ENCODE measurements around the gene ZCCHC7.
"Not testable (repeated sequence)": the region's sequence is repeated elsewhere in the genome, so short reads cannot be mapped to it uniquely, and the experiment has no call there.

Gene ZCCHC7

DNA sequence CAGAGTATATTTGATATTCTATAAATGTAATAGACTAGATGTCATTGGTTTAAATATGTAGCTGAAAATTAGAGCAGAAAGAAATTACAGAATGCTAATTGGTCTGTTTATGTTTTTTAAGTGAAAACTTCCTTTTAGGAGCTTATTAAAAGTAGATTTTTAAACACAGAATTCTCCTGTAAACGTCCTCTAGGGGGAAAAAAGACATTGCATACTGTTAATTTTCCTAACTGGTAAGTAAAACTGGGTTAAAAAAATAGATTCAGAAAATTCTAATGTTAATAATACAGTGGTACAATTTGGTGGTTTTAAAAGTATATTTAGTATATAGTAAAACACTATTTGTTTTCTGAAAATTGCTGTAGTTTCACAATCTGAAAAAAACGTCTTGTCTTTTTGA is 59.8 kb downstream of the ZCCHC7 start:
- H3K4me3 Mint-ChIP-seq, result no peak overlapping the region
- H3K4me1 Mint-ChIP-seq, result peaks cover 26% of the 10 kb centered on the region
- H3K27ac Mint-ChIP-seq, result no peak overlapping the region
- ATAC-seq (no peak), DNase-seq (no peak)
- H3K9me3 Mint-ChIP-seq, result peaks cover 0 to 4% of the 10 kb centered on the region in 2 donors
- H3K27me3 Mint-ChIP-seq, result no peaks in the 10 kb centered on the region

DNA sequence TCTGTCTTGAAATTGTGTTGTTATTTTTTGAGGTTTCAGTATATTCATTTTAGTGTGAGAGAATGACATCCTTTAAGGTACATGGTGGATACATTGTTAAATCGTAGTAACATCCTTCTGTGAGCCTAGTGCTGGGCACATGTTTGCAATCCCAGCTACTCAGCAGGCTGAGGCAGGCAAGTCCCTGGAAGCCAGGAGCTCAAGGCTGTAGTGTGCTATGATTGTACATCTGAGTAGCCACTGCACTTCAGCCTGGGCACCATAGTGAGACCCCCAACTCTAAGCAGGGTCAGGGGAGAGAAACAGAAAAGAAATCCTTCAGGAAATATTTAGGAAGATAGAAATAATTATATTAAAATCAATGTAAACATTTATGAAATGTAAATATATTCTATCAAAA is 62.3 kb downstream of the ZCCHC7 start:
- Mint-ChIP-seq H3K4me3 (no peak overlapping the region), H3K9me3 (peaks cover 0 to 4% of the 10 kb centered on the region in 2 donors), H3K4me1 (peaks cover 23% of the 10 kb centered on the region), H3K27me3 (no peaks in the 10 kb centered on the region), H3K27ac (no peak overlapping the region)
- no peak for ATAC-seq
- DNase-seq, result no peak

GRCh38 chr9:37184905-37185867 is 64.8 kb downstream of the ZCCHC7 start:
- DNase-seq (no peak), ATAC-seq (no peak)
- H3K4me1 Mint-ChIP-seq, result peaks cover 36% of the 10 kb centered on the region
- no peak overlapping the region for H3K4me3 Mint-ChIP-seq
- H3K27me3 Mint-ChIP-seq, result no peaks in the 10 kb centered on the region
- peaks cover 0 to 8% of the 10 kb centered on the region in 2 donors for H3K9me3 Mint-ChIP-seq
- peak overlapping the region in 1 of 2 donors; percentile 83 for H3K27ac Mint-ChIP-seq

DNA sequence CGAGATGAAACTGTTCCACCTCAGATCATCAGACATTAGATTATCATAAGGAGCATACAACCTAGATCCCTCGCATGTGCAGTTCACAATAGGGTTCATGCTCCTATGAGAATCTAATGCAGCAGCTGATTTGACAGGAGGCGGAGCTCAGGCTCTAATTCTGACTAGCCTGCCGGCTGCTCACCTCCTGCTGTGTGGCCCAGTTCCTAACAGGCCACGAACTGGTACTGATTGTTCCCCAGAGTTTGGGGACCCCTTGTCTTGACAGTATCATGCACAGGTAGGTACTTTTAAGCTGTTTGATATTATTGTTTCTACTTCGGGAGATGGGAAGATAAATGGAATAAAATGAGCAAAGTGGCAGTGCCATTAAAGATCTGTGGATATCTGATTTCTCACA is 66.9 kb downstream of the ZCCHC7 start:
- peak overlapping the region; percentile 20 to 84 for H3K27ac Mint-ChIP-seq
- peaks cover 36% of the 10 kb centered on the region for H3K4me1 Mint-ChIP-seq
- peak overlapping the region; percentile 81 to 87 for H3K4me3 Mint-ChIP-seq
- H3K9me3 Mint-ChIP-seq, result peaks cover 0 to 8% of the 10 kb centered on the region in 2 donors
- ATAC-seq (peak; percentile 67), DNase-seq (peak in 1 of 2 donors; percentile 12)
- H3K27me3 Mint-ChIP-seq, result no peaks in the 10 kb centered on the region

- peaks cover 31% of the 10 kb centered on the region for H3K4me1 Mint-ChIP-seq
- peaks cover 0 to 8% of the 10 kb centered on the region in 2 donors for H3K9me3 Mint-ChIP-seq
- peak overlapping the region; percentile 20 to 84 for H3K27ac Mint-ChIP-seq
- DNase-seq, result no peak
- peak; percentile 87 for ATAC-seq
- H3K27me3 Mint-ChIP-seq, result no peaks in the 10 kb centered on the region
- peak overlapping the region; percentile 81 to 87 for H3K4me3 Mint-ChIP-seq
Measured at GRCh38 chr9:37187713-37188439, 67.5 kb downstream of the ZCCHC7 start.

GRCh38 chr9:37190739-37191138 is 70.4 kb downstream of the ZCCHC7 start:
- not testable (repeated sequence) for H3K27ac Mint-ChIP-seq, H3K27me3 Mint-ChIP-seq, ATAC-seq, H3K4me3 Mint-ChIP-seq, DNase-seq, H3K9me3 Mint-ChIP-seq
- H3K4me1 Mint-ChIP-seq, result peaks cover 28% of the 10 kb centered on the region

- Mint-ChIP-seq H3K27ac (peak overlapping the region; percentile 20 to 22), H3K4me3 (no peak overlapping the region), H3K27me3 (no peaks in the 10 kb centered on the region), H3K4me1 (peaks cover 31% of the 10 kb centered on the region), H3K9me3 (peaks cover 0 to 4% of the 10 kb centered on the region in 2 donors)
- DNase-seq, result no peak
- no peak for ATAC-seq
Measured at GRCh38 chr9:37191403-37192089, 71.2 kb downstream of the ZCCHC7 start.

GRCh38 chr9:37192803-37193202 is 72.4 kb downstream of the ZCCHC7 start:
- no peak overlapping the region for H3K27ac Mint-ChIP-seq
- H3K4me3 Mint-ChIP-seq, result no peak overlapping the region
- DNase-seq (no peak), ATAC-seq (no peak)
- H3K4me1 Mint-ChIP-seq, result peaks cover 30% of the 10 kb centered on the region
- no peaks in the 10 kb centered on the region for H3K27me3 Mint-ChIP-seq
- H3K9me3 Mint-ChIP-seq, result peaks cover 0 to 4% of the 10 kb centered on the region in 2 donors

DNA sequence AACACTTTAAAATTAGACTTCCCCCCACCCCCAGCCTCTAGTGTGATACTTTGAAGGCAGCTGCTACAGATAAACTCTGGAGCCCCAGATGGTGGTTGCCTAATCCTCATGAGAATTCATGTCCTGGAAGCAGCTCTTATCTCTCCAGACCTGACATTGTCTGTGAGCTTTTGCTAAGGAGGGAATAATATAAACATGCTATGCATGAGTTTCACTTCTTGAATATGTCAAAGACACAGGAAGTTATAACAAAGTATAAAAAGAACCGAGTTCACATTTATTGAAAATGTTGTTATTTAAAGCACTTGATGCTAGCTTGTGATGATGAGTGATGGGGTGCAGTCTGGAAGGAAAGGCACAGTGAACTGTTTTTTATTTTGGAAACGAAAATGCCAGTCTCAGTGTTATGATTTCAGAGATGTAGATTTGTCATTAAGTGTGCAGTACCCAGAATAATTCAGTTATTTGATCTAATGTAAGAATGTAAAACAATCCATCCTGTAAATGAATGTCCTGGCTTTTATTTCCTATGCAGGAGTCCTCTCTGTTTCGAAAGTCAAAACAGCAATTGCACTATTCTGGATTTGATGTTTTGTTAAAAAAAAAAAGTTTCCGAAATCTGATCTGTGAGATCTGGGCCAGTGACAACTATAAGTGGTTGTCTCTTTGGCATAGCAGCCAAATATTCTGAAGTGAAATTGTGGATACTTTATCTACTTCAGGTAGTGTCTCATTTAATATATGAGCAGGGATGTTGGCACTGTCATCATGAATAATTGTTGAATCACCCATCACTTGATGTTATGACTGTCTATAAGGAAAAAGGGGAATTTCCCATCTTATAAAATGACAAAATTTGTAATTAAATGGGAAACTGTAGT is 77.0 kb downstream of the ZCCHC7 start:
- DNase-seq (no peak), ATAC-seq (peak; percentile 79)
- H3K9me3 Mint-ChIP-seq, result peaks cover 0 to 4% of the 10 kb centered on the region in 2 donors
- H3K27me3 Mint-ChIP-seq, result no peaks in the 10 kb centered on the region
- H3K27ac Mint-ChIP-seq, result peak overlapping the region; percentile 45 to 93
- peak overlapping the region; percentile 55 to 67 for H3K4me3 Mint-ChIP-seq
- H3K4me1 Mint-ChIP-seq, result peaks cover 56% of the 10 kb centered on the region

DNA sequence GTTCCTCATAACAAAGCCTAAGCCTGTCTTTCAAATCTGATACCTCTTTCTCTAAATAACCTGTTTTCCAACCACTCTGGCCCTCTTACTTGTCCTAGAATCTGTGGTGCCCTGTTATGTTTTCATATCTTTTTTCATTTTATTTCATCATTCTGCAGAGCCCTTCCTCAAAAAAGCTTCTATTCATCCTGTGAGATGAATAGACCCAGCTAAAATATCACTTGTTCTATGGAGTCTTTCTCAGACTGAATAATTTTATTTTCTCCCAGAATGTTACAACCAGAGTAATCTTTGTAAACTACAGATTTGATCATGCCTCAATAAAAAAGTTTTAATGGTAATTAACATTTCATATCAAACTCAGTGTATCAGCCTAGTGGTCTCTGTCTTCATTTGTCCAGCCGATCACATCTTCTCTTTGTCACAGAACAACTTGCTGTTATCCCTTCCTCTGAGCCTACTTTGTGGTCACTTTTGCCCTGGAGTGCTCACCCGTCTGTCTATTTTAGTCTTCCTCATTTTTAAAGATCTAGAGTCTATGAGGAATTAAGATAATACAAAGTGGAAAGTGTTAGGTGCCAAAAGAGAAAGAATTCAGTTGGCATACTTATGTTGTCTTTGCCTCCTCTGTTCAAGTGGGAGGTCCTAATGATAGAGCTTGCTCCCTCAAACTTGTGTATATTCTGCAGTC is 77.8 kb downstream of the ZCCHC7 start:
- ATAC-seq, result peak; percentile 60
- Mint-ChIP-seq H3K4me3 (peak overlapping the region in 1 of 2 donors; percentile 42), H3K4me1 (peaks cover 56% of the 10 kb centered on the region), H3K27me3 (no peaks in the 10 kb centered on the region), H3K9me3 (peaks cover 0 to 5% of the 10 kb centered on the region in 2 donors), H3K27ac (peak overlapping the region; percentile 45 to 93)
- DNase-seq, result no peak

DNA sequence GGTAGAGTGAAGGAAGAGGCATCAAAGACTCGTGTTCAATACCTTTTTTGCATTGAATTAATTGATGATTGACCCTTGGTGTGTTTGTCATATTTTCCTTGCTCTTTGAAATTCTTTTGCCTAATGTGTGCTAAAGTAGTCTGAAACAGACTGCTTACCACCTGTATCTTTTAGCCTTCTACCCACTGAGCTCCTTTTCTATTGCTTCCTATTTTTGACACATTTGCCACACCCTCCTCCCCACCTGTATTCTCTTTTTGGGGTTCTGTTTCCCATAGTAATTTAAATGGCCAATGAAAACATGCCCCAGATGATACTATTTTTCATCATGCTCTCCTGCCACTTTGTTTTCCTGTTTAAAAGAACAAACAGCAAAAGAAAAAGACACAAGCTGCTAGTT is 78.5 kb downstream of the ZCCHC7 start:
- Mint-ChIP-seq H3K9me3 (peaks cover 0 to 10% of the 10 kb centered on the region in 2 donors), H3K27ac (peak overlapping the region; percentile 7 to 85), H3K4me3 (no peak overlapping the region), H3K4me1 (peaks cover 56% of the 10 kb centered on the region), H3K27me3 (no peaks in the 10 kb centered on the region)
- ATAC-seq (no peak), DNase-seq (no peak)

GRCh38 chr9:37200433-37201005 is 80.1 kb downstream of the ZCCHC7 start:
- no peak for DNase-seq
- Mint-ChIP-seq H3K9me3 (peaks cover 0 to 15% of the 10 kb centered on the region in 2 donors), H3K4me3 (no peak overlapping the region), H3K4me1 (peaks cover 52% of the 10 kb centered on the region), H3K27ac (peak overlapping the region; percentile 10 to 47), H3K27me3 (no peaks in the 10 kb centered on the region)
- no peak for ATAC-seq

DNA sequence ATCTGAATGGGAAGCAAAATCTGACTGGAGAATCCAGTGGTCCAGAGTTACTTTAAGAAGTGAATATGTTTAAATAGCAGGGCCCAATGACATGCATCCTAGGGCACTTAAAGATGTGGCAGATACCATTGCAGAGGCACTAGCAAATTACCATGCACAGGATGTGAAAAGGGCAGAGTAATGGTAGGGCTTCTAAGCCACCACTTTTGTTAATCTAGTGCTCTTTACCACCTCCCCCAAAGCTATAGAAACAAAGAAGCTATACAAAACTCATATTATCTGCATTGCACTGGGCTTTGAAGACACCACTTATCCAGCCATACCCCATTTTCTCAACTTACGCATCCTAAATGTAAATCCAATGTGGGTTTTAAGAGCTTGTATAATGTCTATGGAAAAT is 81.2 kb downstream of the ZCCHC7 start:
- no peak overlapping the region for H3K4me3 Mint-ChIP-seq
- DNase-seq (no peak), ATAC-seq (no peak)
- no peaks in the 10 kb centered on the region for H3K27me3 Mint-ChIP-seq
- peaks cover 56% of the 10 kb centered on the region for H3K4me1 Mint-ChIP-seq
- peaks cover 0 to 15% of the 10 kb centered on the region in 2 donors for H3K9me3 Mint-ChIP-seq
- H3K27ac Mint-ChIP-seq, result no peak overlapping the region

GRCh38 chr9:37202091-37202490 is 81.7 kb downstream of the ZCCHC7 start:
- Mint-ChIP-seq H3K27me3 (no peaks in the 10 kb centered on the region), H3K27ac (no peak overlapping the region), H3K9me3 (peaks cover 0 to 15% of the 10 kb centered on the region in 2 donors), H3K4me3 (no peak overlapping the region), H3K4me1 (peaks cover 59% of the 10 kb centered on the region)
- ATAC-seq, result no peak
- no peak for DNase-seq
